OCI-LY1 (cell line): ENCODE data around the gene FBXO47.

Experiments used
- H2AFZ ChIP-seq: fragments of 200-600 bp; sonication (generic), shearing (Covaris generic); 2 replicates; pipeline ENCODE4 v1.6.0; 2014; ENCODE audit warnings: antibody characterized with exemption, mild to moderate bottlenecking, low read length
- H3F3A ChIP-seq: fragments of 200-600 bp; sonication (generic), shearing (Covaris generic); 2 replicates; pipeline ENCODE4 v1.6.0; 2014; ENCODE audit warnings: mild to moderate bottlenecking, antibody characterized with exemption, low read length, moderate library complexity; ENCODE audit not compliant: insufficient read depth
- H3K27ac ChIP-seq: fragments of 200-600 bp; sonication (generic); 2 replicates; pipeline ENCODE4 v1.5.1; 2014; ENCODE audit warnings: low read length, mixed run types, mild to moderate bottlenecking, low read depth; ENCODE audit not compliant: poor library complexity, severe bottlenecking
- H3K27me3 ChIP-seq: fragments of 200-600 bp; sonication (generic); 2 replicates; pipeline ENCODE4 v1.6.0; 2014; ENCODE audit warnings: antibody characterized with exemption, mild to moderate bottlenecking, low read length, moderate library complexity; ENCODE audit not compliant: insufficient read depth
- H3K36me3 ChIP-seq: fragments of 200-600 bp; sonication (generic); 2 replicates; pipeline ENCODE4 v1.6.1; 2014; ENCODE audit warnings: mild to moderate bottlenecking, antibody characterized with exemption, low read length, moderate library complexity, mixed read lengths; ENCODE audit not compliant: insufficient read depth
- H3K4me1 ChIP-seq: fragments of 200-600 bp; sonication (generic); 2 replicates; pipeline ENCODE4 v1.5.1; 2014; ENCODE audit warnings: mild to moderate bottlenecking, low read length, moderate library complexity; ENCODE audit not compliant: insufficient read depth, severe bottlenecking
- H3K4me2 ChIP-seq: fragments of 200-600 bp; sonication (generic), shearing (Covaris generic); 2 replicates; pipeline ENCODE4 v1.6.1; 2014; ENCODE audit warnings: low read length
- H3K4me3 ChIP-seq: fragments of 200-600 bp; sonication (generic); 2 replicates; pipeline ENCODE4 v1.5.1; 2014; ENCODE audit warnings: low read length, low read depth, mild to moderate bottlenecking, mixed read lengths; ENCODE audit not compliant: poor library complexity, severe bottlenecking
- H3K79me2 ChIP-seq: fragments of 200-600 bp; shearing (Covaris generic); 2 replicates; pipeline ENCODE4 v1.6.1; 2016; ENCODE audit warnings: mixed run types, low read length, mixed read lengths; ENCODE audit not compliant: insufficient read depth
- H3K9ac ChIP-seq: fragments of 200-600 bp; sonication (generic), shearing (Covaris generic); 2 replicates; pipeline ENCODE4 v1.6.1; 2014; ENCODE audit warnings: mild to moderate bottlenecking, low read length, mixed read lengths
- H3K9me2 ChIP-seq: fragments of 200-600 bp; sonication (generic), shearing (Covaris generic); 2 replicates; pipeline ENCODE4 v1.6.1; 2014; ENCODE audit warnings: low read depth, mild to moderate bottlenecking, low read length, mixed read lengths
- H3K9me3 ChIP-seq: fragments of 200-600 bp; shearing (Covaris generic); 2 replicates; pipeline ENCODE4 v1.6.1; 2014; ENCODE audit warnings: low read length, mixed read lengths
- H4K20me1 ChIP-seq: fragments of 200-600 bp; sonication (generic), shearing (Covaris generic); 2 replicates; pipeline ENCODE4 v1.6.0; 2016; ENCODE audit warnings: mild to moderate bottlenecking, low read length; ENCODE audit not compliant: insufficient read depth
- EZH2 ChIP-seq: fragments of 200-600 bp; sonication (generic), shearing (Covaris generic); IDR thresholded peaks from 2 replicates; pipeline ENCODE4 v1.8.0; 2017; ENCODE audit warnings: borderline replicate concordance, mixed run types, mild to moderate bottlenecking, antibody characterized with exemption, low read length, moderate library complexity, mixed read lengths
- TF ChIP-seq, protein P1 (sequence below): fragments of 200-600 bp; sonication (generic), shearing (Covaris generic); IDR thresholded peaks from 2 replicates; pipeline ENCODE4 v1.5.1; 2017; ENCODE audit warnings: mild to moderate bottlenecking, antibody characterized with exemption, low read length, moderate library complexity, mixed read lengths

The FBXO47 gene

DNA sequence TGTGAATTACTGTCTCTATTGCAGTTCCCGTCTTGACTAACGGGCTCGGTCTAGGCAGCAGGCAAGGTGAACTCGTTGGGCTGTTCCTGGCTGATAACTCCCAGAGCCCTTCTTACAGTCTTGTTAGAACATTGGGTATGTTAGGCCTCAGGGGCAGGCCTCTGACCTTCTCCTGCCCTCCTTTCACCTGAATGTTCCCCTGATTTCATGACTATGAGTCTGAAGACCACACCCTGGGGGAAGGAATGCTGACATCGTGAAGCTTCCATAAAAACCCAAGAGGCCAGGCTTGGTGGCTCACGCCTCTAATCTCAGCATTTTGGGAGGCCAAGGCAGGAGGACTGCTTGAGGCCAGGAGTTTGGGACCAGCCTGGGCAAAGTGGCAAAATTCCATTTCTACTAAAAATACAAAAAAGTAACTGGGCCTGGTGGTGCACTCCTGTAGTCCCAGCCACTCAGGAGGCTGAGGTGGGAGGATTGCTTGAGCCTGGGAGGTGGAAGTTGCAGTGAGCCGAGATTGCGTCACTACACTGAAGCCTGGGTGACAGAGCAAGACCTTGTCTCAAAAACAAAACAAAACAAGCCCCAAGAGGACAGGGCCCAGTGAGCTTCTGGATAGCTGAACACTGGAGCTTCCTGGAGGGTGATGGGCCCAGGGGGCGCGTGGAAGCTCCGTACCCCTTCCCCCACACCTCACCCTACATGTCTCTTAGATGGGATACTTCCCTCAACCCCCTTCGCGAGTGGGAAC, 47.8 kb upstream of the FBXO47 start:
- Histone ChIP-seq H2AFZ (no peak overlapping the region), H3K27me3 (peaks cover 4% of the 10 kb centered on the region; the same call in 1 of the 2 replicates), H3K9ac (no peak overlapping the region), H3K36me3 (no peaks in the 10 kb centered on the region), H3K9me2 (no peaks in the 10 kb centered on the region), H3K9me3 (no peaks in the 10 kb centered on the region), H3K4me1 (peaks cover 8% of the 10 kb centered on the region), H3K79me2 (no peaks in the 10 kb centered on the region), H4K20me1 (no peaks in the 10 kb centered on the region), H3K4me2 (no peak overlapping the region), H3K27ac (no peak overlapping the region), H3F3A (no peaks in the 10 kb centered on the region), H3K4me3 (no peak overlapping the region)
- TF ChIP-seq EZH2 = no peak
- TF ChIP-seq, protein P1, sequence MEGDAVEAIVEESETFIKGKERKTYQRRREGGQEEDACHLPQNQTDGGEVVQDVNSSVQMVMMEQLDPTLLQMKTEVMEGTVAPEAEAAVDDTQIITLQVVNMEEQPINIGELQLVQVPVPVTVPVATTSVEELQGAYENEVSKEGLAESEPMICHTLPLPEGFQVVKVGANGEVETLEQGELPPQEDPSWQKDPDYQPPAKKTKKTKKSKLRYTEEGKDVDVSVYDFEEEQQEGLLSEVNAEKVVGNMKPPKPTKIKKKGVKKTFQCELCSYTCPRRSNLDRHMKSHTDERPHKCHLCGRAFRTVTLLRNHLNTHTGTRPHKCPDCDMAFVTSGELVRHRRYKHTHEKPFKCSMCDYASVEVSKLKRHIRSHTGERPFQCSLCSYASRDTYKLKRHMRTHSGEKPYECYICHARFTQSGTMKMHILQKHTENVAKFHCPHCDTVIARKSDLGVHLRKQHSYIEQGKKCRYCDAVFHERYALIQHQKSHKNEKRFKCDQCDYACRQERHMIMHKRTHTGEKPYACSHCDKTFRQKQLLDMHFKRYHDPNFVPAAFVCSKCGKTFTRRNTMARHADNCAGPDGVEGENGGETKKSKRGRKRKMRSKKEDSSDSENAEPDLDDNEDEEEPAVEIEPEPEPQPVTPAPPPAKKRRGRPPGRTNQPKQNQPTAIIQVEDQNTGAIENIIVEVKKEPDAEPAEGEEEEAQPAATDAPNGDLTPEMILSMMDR = no peak

DNA sequence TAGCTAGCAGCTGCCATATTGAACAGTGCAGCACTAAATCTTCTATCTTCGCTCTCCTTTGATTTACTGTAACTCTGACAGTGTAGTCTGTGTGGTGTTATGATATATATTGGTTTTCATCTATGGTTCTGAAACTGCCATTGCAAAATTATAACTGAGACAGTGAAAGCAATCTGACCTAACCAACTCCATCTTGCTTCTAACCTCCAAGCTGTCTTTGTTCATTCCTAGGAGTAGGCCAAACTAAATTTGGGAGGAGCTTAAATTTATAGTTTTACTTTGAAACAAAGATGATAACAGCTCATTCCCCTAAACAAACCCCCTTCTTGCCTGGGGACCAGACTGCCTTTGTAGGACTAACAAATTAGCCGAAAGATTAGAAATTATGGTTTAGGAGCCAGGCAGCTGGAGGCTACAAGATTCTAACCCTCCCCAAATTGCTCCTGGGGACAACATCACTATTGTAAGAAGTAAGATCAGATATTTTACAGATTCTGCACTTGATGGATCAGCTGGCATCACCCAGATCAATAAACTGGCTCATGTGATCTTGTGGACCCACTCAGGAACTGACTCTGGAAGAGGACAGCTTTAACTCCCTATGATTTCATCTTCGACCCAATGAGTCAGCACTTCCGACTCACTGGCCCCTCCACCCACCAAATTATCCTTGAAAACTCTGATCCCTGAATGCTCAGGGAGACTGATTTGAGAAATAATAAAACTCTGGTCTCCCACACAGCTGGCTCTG, 47.0 kb upstream of the FBXO47 start:
- Histone ChIP-seq H3K4me2 (no peak overlapping the region), H3F3A (no peaks in the 10 kb centered on the region), H3K27ac (no peak overlapping the region), H3K9me3 (no peaks in the 10 kb centered on the region), H3K79me2 (no peaks in the 10 kb centered on the region), H3K9me2 (no peaks in the 10 kb centered on the region), H2AFZ (no peak overlapping the region), H3K4me1 (peaks cover 8% of the 10 kb centered on the region), H3K9ac (no peak overlapping the region), H3K27me3 (peaks cover 4% of the 10 kb centered on the region; the same call in 1 of the 2 replicates), H3K4me3 (no peak overlapping the region), H3K36me3 (no peaks in the 10 kb centered on the region), H4K20me1 (no peaks in the 10 kb centered on the region)
- TF ChIP-seq, protein P1 = no peak
- no peak for TF ChIP-seq EZH2

DNA sequence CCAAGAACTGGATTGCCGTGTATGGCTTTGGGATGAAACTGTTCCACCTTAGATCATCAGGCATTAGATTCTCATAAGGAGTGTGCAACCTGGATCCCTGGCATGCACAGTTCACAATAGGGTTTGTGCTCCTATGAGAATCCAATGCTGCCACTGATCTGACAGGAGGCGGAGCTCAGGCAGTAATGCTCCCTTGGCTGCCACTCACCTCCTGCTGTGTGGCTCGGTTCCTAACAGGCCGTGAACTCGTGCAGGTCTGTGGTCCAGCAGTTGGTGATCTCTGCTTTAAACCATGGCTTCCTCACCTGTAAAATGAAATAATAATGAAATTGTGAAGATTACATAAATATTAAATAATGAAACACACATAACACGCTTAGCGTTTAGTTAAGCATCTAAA, 45.5 kb upstream of the FBXO47 start:
- no peak overlapping the region for H2AFZ ChIP-seq
- no peaks in the 10 kb centered on the region for H3K9me2 ChIP-seq

More for the DNA sequence above, 45.5 kb upstream of the FBXO47 start:
- Histone ChIP-seq H3K4me3 (no peak overlapping the region), H3K4me1 (no peaks in the 10 kb centered on the region), H3K4me2 (no peak overlapping the region), H3K36me3 (no peaks in the 10 kb centered on the region), H3F3A (no peaks in the 10 kb centered on the region), H3K9me3 (no peaks in the 10 kb centered on the region), H3K9ac (no peak overlapping the region), H3K27me3 (peaks cover 4% of the 10 kb centered on the region; the same call in 1 of the 2 replicates), H3K27ac (no peak overlapping the region), H4K20me1 (no peaks in the 10 kb centered on the region), H3K79me2 (no peaks in the 10 kb centered on the region)
- TF ChIP-seq EZH2 = no peak
- TF ChIP-seq, protein P1 = no peak
